GM19324 (cell line): ENCODE measurements around the gene LMTK2.

Source experiments
- ATAC-seq: cut with Tn5 transposase; IDR thresholded peaks from one replicate; pipeline ENCODE4 v1.9.1; 2021; ENCODE audit warnings: mild to moderate bottlenecking, moderate library complexity; ENCODE audit not compliant: unreplicated experiment, low FRiP score

LMTK2 gene

DNA sequence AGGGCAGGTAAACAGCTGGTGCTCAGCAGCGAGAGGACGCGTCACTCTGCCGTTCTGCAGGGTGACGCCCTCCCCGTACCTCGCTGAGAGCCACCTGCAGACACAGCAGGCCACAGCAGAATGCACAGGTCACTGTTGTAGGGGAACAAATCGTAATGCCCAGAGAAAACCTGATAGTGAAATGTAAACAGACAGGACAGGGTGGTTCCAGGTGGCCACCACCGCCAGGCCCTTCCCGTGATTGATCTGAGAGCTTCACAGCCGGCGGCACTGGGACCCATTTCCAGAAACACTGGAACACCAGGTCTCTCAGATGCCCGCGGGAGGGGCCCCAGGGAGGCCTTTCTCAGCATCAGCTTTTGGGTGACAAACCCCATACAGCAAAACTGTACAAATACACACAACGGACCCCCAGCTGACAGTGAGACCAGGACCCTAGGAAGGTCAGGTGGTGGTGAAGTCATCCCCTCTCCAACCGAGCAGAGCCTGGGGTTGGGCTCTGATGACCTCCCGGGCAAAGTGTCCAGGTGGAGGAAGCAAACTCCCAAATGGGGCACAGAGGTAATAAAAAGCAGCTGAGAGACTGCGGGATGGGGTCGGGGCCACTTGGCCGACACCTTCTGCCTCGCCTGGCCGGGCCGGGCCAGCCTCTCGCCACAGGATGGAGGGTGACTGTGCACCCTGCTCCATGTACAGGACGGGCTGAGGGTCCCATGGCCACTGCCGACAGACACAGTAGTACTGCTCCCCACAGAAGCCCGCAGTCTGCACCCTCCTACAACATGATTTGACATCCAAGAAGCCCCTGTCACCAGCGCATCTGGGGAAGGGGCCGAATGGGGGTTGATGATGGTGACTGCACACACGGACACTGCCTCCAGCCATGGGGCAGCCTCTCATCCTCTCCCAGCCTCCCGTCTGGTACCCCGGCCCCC lies 109.2 kb downstream of the LMTK2 start:
- no peak for ATAC-seq

GRCh38 chr7:98216941-98217622 lies 110.4 kb downstream of the LMTK2 start:
- no peak for ATAC-seq

- no peak for ATAC-seq
These were observed 111.2 kb downstream of the LMTK2 start for GRCh38 chr7:98217623-98218582.

DNA sequence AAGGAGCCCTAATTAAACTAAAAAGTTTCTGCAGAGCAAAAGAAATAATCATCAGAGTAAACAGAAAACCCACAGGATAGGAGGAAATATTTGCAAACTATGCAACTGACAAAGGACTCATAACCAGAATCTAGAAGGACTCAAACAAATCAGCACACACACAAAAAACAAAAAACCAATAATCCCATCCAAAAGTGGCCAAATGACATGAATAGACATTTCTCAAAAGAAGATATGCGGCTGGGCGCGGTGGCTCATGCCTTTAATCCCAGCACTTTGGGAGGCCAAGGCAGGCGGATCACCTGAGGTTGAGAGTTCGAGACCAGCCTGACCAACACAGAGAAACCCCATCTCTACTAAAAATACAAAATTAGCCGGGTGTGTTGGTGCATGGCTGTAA lies 112.7 kb downstream of the LMTK2 start:
- ATAC-seq: peak; percentile 3

DNA sequence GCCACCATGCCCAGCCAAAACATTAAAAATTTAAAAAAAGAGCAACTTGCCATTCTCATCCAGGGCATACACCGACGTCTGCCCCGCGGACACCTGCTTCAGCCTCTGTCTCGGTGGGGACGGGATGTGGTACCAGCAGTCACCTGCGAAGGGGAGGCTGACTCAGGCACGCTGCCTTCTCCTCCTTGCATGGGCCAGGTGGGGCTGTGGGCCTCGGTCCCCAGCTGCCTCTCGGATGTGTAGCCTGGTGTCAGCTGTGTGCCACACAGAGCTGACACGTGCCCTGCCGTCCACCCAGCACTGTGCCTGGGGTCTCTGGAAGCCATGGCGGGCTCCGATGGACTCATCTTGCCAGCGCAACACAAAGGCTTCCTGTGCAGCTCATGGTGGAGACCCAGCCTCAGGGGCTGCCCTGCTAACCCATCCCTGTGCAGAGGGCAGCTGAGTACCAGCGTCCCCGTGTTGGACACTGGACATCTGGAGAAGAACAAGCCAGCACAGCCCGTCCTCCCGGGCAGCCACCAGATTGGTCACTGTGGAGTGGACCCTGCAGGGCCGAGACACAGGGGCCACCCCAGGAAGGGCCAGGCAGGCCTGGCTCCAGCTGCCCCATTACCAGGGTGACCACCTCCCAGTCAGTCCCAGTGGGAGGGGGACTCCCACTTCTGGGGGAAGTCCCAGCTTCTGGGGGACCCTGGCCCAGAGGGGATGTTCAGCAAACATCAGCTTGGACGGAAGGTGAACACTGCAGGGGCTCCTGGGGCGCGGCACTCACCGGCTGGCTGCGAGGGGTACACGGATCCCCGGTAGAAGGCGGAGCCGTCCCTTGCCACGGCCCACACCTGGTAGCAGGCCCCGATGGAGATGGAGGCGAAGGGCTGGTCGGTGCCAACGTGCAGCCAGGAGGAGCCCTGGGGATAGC lies 115.2 kb downstream of the LMTK2 start:
- no peak for ATAC-seq

DNA sequence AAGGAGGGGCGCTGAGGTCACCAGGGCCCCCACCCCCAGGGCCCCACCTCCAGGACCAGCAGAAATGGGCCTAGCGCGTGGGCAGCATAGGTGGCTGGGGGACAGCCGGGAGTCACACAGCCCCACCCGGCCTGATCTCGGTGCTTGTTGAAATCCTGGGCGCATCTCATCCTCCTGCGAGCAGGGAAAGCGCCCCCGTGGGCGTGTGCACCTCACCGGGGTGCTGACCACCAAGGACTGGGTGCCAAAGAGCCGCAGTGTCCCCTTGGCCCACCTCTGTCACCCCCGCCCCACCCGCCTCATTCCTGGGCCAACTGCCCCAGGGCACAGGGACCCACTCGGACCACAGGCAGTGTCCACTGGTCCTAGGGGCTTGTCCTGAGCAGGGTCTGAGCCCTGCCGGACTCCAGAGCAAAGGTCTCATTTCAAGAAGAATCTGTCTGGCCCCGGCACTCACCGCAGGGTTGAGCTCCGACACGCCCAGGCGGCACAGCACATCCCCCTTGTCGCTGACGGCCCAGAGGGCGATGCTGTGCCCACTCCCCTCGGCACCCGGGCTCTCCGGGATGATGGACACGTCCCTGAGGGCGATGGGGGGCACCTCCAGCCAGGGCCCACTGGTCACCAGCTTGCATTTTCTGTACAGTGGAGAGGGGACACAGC lies 116.0 kb downstream of the LMTK2 start:
- no peak for ATAC-seq

DNA sequence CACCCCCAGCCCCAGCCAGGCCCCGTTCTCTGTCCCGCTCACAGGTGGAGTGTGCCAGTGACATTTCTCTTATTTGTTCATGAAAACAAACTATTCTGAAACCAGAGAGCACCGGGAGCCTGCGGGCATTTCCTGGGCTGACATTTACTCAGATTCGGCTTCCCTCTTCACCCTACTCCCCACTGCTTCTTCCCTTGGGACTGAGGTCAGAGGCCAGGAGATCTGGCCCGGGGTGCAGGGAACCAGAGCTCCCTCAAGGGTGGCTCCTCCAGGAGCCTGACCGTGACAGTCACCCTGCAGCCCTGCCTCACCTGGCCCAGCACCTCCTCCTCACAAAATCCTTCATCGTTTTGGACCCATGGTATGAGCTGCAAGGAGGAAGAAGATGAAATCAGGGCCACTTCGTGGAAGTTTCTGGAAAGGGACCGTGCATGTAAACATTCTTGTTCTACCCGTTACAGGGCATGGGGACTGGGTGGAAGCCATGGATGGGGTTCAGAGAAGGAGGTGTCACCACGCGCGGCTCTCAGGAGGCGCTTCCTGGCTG lies 116.8 kb downstream of the LMTK2 start:
- ATAC-seq: no peak

DNA sequence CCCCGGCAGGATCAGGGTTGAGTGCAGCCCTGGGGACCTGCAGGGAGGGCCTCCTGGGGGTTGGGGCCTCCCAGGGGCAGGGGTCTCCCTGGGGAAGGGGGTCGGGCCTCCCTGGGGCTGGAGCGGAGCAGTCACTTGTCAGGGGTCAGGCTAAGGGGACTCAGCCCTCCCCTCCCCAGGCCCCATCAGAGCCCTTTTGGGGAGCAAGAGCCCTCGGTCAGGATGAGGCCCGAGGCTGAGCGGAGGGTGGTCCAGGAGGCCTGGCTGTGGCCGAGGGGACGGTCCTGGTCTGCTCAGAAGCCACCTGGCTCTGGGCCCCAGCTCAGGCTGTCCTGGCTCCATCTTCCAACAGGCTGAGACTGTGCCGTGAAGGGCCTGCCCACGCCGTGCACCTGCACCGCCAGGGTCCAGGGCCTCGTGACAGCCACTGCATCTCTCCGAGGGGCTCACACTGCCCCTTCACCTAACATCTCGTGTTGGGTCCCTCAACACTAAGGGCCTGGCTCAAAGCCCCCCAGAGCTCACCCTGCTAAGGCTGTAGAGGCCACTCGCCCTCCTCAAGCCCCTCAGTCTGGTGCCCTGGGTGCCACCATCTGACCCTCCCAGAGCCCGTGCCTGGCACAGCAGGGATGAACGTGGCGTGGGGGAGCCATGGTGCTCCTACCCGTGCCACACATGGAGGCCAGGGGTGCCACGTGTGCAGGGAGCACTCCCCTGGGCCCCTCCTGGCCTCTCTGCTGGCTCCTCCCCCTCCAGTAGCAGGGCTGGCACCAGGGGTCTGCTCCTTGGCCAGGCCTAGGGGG lies 117.4 kb downstream of the LMTK2 start:
- no peak for ATAC-seq

GRCh38 chr7:98224701-98225181 lies 118.1 kb downstream of the LMTK2 start:
- ATAC-seq: no peak

GRCh38 chr7:98225913-98226614 lies 119.4 kb downstream of the LMTK2 start:
- ATAC-seq: no peak

GRCh38 chr7:98227939-98228338 lies 121.3 kb downstream of the LMTK2 start:
- no peak for ATAC-seq

- no peak for ATAC-seq
These were observed 122.1 kb downstream of the LMTK2 start for GRCh38 chr7:98228801-98229200.

- ATAC-seq: no peak
These were observed 122.8 kb downstream of the LMTK2 start for GRCh38 chr7:98229441-98229840.

DNA sequence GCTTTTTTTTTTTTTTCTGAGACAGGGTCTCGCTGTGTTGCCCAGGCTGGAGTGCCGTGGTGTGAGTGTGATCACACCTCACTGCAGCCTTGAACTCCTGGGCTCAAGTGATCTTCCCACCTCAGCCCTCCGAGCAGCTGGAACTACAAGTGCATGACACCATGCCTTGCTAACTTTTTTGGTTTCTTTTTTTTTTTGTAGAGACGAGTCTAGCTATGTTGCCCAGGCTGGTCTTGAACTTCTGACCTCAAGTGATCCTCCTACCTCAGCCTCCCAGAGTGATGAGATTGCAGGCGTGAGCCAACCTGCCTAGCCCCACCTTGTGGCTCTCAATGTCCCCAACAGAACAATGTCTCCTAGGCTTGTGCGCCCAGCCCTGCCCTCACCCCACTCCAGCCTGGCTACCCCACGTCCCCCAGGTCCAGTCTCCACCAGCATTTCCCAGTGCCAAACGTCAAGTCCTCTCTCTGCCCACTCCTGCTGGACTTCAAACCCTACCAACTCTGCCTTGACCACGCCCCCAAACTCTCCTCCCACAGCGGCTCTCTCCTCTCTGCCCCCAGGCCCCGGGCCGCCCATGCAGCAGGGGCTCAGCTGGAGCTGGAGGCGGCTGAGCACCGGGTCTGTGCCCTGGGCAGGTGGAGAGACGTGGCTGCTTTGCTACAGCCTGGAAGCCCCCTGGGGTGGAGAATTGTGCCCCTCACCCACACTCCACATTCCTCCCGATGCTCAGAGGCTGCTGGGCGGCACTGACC lies 123.5 kb downstream of the LMTK2 start:
- no peak for ATAC-seq

GRCh38 chr7:98230746-98231471 lies 124.2 kb downstream of the LMTK2 start:
- no peak for ATAC-seq
